Hepatocyte (in vitro differentiated cells): ENCODE results near the gene LDB3. TPM values are rescaled to one million over a fixed set of nuclear protein-coding genes. Genes with fewer than 3 reads are reported as not detected.

Experiments
- DNase-seq: peaks from one replicate; pipeline ENCODE4 v3.0.0-alpha.2; 2016; ENCODE audit warnings: low spot score
- H2AFZ ChIP-seq: fragments of 200-600 bp; sonication (generic); 2 replicates; pipeline ENCODE4 v1.6.0; 2016; ENCODE audit warnings: antibody characterized with exemption, mild to moderate bottlenecking
- H3K27ac ChIP-seq: fragments of 200-600 bp; sonication (generic); 2 replicates; pipeline ENCODE4 v1.5.1; 2016; ENCODE audit warnings: mild to moderate bottlenecking
- H3K27me3 ChIP-seq: fragments of 200-600 bp; sonication (generic); 2 replicates; pipeline ENCODE4 v1.6.1; 2016
- H3K36me3 ChIP-seq: fragments of 200-600 bp; sonication (generic); replicated peaks from 2 replicates; pipeline ENCODE4 v1.5.1; 2016; ENCODE audit warnings: low read depth; ENCODE audit not compliant: insufficient read depth
- H3K4me1 ChIP-seq: fragments of 200-600 bp; sonication (generic); 2 replicates; pipeline ENCODE4 v1.5.1; 2016; ENCODE audit warnings: mild to moderate bottlenecking, moderate library complexity; ENCODE audit not compliant: insufficient read depth
- H3K4me2 ChIP-seq: fragments of 200-600 bp; sonication (generic); 2 replicates; pipeline ENCODE4 v1.6.0; 2016
- H3K4me3 ChIP-seq: fragments of 200-600 bp; sonication (generic); 2 replicates; pipeline ENCODE4 v1.5.1; 2016; ENCODE audit warnings: mild to moderate bottlenecking
- H3K79me2 ChIP-seq: fragments of 200-600 bp; sonication (generic); 2 replicates; pipeline ENCODE4 v1.6.0; 2017; ENCODE audit warnings: mild to moderate bottlenecking
- H3K9me2 ChIP-seq: fragments of 200-600 bp; sonication (generic); replicated peaks from 2 replicates; pipeline ENCODE4 v1.6.0; 2017; ENCODE audit warnings: mild to moderate bottlenecking; ENCODE audit not compliant: insufficient read depth
- H3K9me3 ChIP-seq: fragments of 200-600 bp; sonication (generic); 2 replicates; pipeline ENCODE4 v1.5.1; 2016; ENCODE audit warnings: low read depth, mild to moderate bottlenecking
- H4K20me1 ChIP-seq: fragments of 200-600 bp; sonication (generic); 2 replicates; pipeline ENCODE4 v1.6.0; 2016; ENCODE audit warnings: mild to moderate bottlenecking; ENCODE audit not compliant: insufficient read depth, poor library complexity, severe bottlenecking
- EZH2 ChIP-seq: fragments of 200-600 bp; sonication (generic); IDR thresholded peaks from 2 replicates; pipeline ENCODE4 v1.6.1; 2016; ENCODE audit warnings: antibody characterized with exemption, mild to moderate bottlenecking, borderline replicate concordance
- EZH2phosphoT487 ChIP-seq: fragments of 200-600 bp; sonication (generic); IDR thresholded peaks from one replicate; pipeline ENCODE4 v1.6.1; 2018; ENCODE audit warnings: antibody characterized with exemption, mild to moderate bottlenecking, low read depth, moderate library complexity; ENCODE audit not compliant: unreplicated experiment, severe bottlenecking
- WGBS: methylation state at CpG from one replicate; pipeline ENCODE4 v1.1.6; 2016; ENCODE audit warnings: low lambda C conversion rate; ENCODE audit errors: missing lambda C conversion rate; 5-methylcytosine and 5-hydroxymethylcytosine counted together
- polyA plus RNA-seq: library from polyadenylated mRNA; unstranded; fragments of >200 nt; fragmentation: Nextera tagmentation; extraction: Ambion mirVana; gene quantifications from 2 replicates; pipeline ENCODE4 v1.2.1, GENCODE V29; 2016
- total RNA-seq: library from RNA; depleted of rRNA; stranded (reverse); fragments of >200 nt; gene quantifications from 2 replicates; pipeline ENCODE4 v1.2.3, GENCODE V29; 2014
- TF ChIP-seq, protein P1 (sequence below): fragments of 200-600 bp; sonication (generic); IDR thresholded peaks from 2 replicates; pipeline ENCODE4 v1.5.1; 2016; ENCODE audit warnings: antibody characterized with exemption, mild to moderate bottlenecking; ENCODE audit not compliant: poor library complexity

The LDB3 gene
- total and polyA plus RNA-seq, 2 experiments from 2014 or later = 0.31 TPM; not detected in 1

DNA sequence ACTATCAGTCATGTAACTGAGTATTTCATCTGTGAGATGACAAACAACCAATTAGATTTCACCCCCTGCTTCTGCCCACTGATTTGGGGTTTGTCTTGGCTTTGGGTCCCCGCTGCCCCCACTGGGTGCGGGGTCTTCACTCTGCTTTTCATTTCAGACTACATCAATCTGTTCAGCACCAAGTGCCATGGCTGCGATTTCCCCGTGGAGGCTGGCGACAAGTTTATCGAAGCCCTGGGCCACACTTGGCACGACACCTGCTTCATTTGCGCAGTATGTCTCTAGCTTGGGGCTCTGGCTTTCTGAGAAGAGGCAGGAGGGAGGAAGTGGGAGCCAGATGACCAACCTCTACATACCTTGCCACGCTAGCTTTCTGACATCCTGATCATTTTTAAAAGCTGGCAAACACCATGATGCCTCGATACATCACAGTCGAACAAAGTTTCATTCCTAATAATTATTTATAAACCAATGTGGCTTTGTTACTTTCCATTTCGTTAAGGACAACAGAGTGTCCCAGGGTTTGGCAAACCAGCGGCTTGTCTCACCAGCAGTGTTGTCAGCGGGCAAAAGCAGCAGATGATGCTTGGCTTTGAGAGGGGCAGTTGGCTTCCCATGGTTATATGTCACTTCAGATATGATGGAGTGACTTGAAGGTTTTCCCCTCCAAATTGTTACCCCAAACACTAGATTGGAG lies 57.8 kb downstream of the LDB3 start:
- Histone ChIP-seq H3K4me3 (no peak overlapping the region), H3K27ac (no peak overlapping the region), H3K9me2 (no peaks in the 10 kb centered on the region), H3K27me3 (no peaks in the 10 kb centered on the region), H2AFZ (no peak overlapping the region), H3K4me1 (no peaks in the 10 kb centered on the region), H3K36me3 (no peaks in the 10 kb centered on the region), H3K9me3 (no peaks in the 10 kb centered on the region), H3K79me2 (no peaks in the 10 kb centered on the region), H3K4me2 (no peak overlapping the region), H4K20me1 (no peaks in the 10 kb centered on the region)
- no peak for DNase-seq
- 95% methylated on average over 14 of the region's 14 CpGs for WGBS
- TF ChIP-seq, protein P1, sequence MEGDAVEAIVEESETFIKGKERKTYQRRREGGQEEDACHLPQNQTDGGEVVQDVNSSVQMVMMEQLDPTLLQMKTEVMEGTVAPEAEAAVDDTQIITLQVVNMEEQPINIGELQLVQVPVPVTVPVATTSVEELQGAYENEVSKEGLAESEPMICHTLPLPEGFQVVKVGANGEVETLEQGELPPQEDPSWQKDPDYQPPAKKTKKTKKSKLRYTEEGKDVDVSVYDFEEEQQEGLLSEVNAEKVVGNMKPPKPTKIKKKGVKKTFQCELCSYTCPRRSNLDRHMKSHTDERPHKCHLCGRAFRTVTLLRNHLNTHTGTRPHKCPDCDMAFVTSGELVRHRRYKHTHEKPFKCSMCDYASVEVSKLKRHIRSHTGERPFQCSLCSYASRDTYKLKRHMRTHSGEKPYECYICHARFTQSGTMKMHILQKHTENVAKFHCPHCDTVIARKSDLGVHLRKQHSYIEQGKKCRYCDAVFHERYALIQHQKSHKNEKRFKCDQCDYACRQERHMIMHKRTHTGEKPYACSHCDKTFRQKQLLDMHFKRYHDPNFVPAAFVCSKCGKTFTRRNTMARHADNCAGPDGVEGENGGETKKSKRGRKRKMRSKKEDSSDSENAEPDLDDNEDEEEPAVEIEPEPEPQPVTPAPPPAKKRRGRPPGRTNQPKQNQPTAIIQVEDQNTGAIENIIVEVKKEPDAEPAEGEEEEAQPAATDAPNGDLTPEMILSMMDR = no peak
- no peak for TF ChIP-seq EZH2
- TF ChIP-seq EZH2phosphoT487 = no peak

- H3K79me2 ChIP-seq = no peaks in the 10 kb centered on the region
- H2AFZ ChIP-seq = no peak overlapping the region
- H3K27me3 ChIP-seq = no peaks in the 10 kb centered on the region
- H4K20me1 ChIP-seq = no peaks in the 10 kb centered on the region
- WGBS = 44% methylated on average over 1 of the region's 1 CpG
- H3K36me3 ChIP-seq = no peaks in the 10 kb centered on the region
- no peaks in the 10 kb centered on the region for H3K9me2 ChIP-seq
- H3K4me2 ChIP-seq = no peak overlapping the region
- no peak overlapping the region for H3K4me3 ChIP-seq
- no peaks in the 10 kb centered on the region for H3K4me1 ChIP-seq
- no peak overlapping the region for H3K27ac ChIP-seq
- H3K9me3 ChIP-seq = no peaks in the 10 kb centered on the region
- TF ChIP-seq, protein P1 = no peak
- no peak for TF ChIP-seq EZH2
- no peak for TF ChIP-seq EZH2phosphoT487
- no peak for DNase-seq
These were observed 58.3 kb downstream of the LDB3 start for GRCh38 chr10:86726677-86726999.

- H3K9me2 ChIP-seq = no peaks in the 10 kb centered on the region
- H3K79me2 ChIP-seq = no peaks in the 10 kb centered on the region
- DNase-seq = no peak
- H3K4me1 ChIP-seq = no peaks in the 10 kb centered on the region
- H3K36me3 ChIP-seq = no peaks in the 10 kb centered on the region
- WGBS = 85% methylated on average over 6 of the region's 6 CpGs
- no peaks in the 10 kb centered on the region for H3K9me3 ChIP-seq
- H3K27ac ChIP-seq = peak overlapping the region; percentile 75
- TF ChIP-seq EZH2phosphoT487 (no peak), EZH2 (no peak)
- TF ChIP-seq, protein P1 = no peak
- H3K4me2 ChIP-seq = no peak overlapping the region
- no peaks in the 10 kb centered on the region for H4K20me1 ChIP-seq
- H2AFZ ChIP-seq = no peak overlapping the region
- H3K4me3 ChIP-seq = no peak overlapping the region
- H3K27me3 ChIP-seq = no peaks in the 10 kb centered on the region
These were observed 59.2 kb downstream of the LDB3 start for GRCh38 chr10:86727470-86727869.
